Smooth muscle cell (in vitro differentiated cells): ENCODE results near the gene ENGASE. TPM values are rescaled to one million over a fixed set of nuclear protein-coding genes. Genes with fewer than 3 reads are reported as not detected.

Experiments used
- DNase-seq: peaks from one replicate; lab custom pipeline; 2025; ENCODE audit not compliant: unreplicated experiment; lab: John Stamatoyannopoulos, UW
- H2AFZ ChIP-seq: fragments of 200-600 bp; sonication (generic); 2 replicates; pipeline ENCODE4 v1.6.0; 2016; ENCODE audit warnings: antibody characterized with exemption, low read depth, mild to moderate bottlenecking
- H3F3A ChIP-seq: fragments of 200-600 bp; sonication (generic); 2 replicates; pipeline ENCODE4 v1.6.0; 2017; ENCODE audit warnings: antibody characterized with exemption, low read depth
- H3K27ac ChIP-seq: fragments of 200-600 bp; sonication (generic); 2 replicates; pipeline ENCODE4 v1.5.1; 2016; ENCODE audit warnings: low read depth, mild to moderate bottlenecking
- H3K27me3 ChIP-seq: fragments of 200-600 bp; sonication (generic); 2 replicates; pipeline ENCODE4 v1.6.1; 2016; ENCODE audit warnings: low read depth, mild to moderate bottlenecking
- H3K36me3 ChIP-seq: fragments of 200-600 bp; sonication (generic); 2 replicates; pipeline ENCODE4 v1.5.1; 2016; ENCODE audit warnings: low read depth
- H3K4me1 ChIP-seq: fragments of 200-600 bp; sonication (generic); 2 replicates; pipeline ENCODE4 v1.5.1; 2016; ENCODE audit warnings: low read depth
- H3K4me2 ChIP-seq: fragments of 200-600 bp; sonication (generic); 2 replicates; pipeline ENCODE4 v1.6.0; 2016; ENCODE audit warnings: mild to moderate bottlenecking
- H3K4me3 ChIP-seq: fragments of 200-600 bp; sonication (generic); 2 replicates; pipeline ENCODE4 v1.5.1; 2016; ENCODE audit warnings: mild to moderate bottlenecking
- H3K79me2 ChIP-seq: fragments of 200-600 bp; sonication (generic); 2 replicates; pipeline ENCODE4 v1.6.0; 2016; ENCODE audit warnings: low read depth, mild to moderate bottlenecking
- H3K9ac ChIP-seq: fragments of 200-600 bp; sonication (generic); 2 replicates; pipeline ENCODE4 v1.6.0; 2016; ENCODE audit warnings: low read depth
- H3K9me3 ChIP-seq: fragments of 200-600 bp; sonication (generic); replicated peaks from 2 replicates; pipeline ENCODE4 v1.5.1; 2016; ENCODE audit warnings: low read depth
- H4K20me1 ChIP-seq: fragments of 200-600 bp; sonication (generic); 2 replicates; pipeline ENCODE4 v1.6.0; 2016; ENCODE audit warnings: low read depth
- WGBS: methylation state at CpG from one replicate; pipeline ENCODE4 v1.1.7; 2016; ENCODE audit warnings: low lambda C conversion rate; 5-methylcytosine and 5-hydroxymethylcytosine counted together
- polyA plus RNA-seq: library from polyadenylated mRNA; unstranded; fragments of >200 nt; fragmentation: Nextera tagmentation; extraction: Ambion mirVana; gene quantifications from 2 replicates; pipeline ENCODE4 v1.2.1, GENCODE V29; 2016
- total RNA-seq: library from RNA; depleted of rRNA; stranded (reverse); fragments of >200 nt; gene quantifications from 2 replicates; pipeline ENCODE4 v1.2.3, GENCODE V29; 2014
- TF ChIP-seq, protein P1 (sequence below): fragments of 200-600 bp; sonication (generic); IDR thresholded peaks from 2 replicates; pipeline ENCODE4 v1.5.1; 2017; ENCODE audit warnings: borderline replicate concordance, mild to moderate bottlenecking, antibody characterized with exemption; ENCODE audit not compliant: insufficient read depth, poor library complexity, severe bottlenecking

The ENGASE gene
- total and polyA plus RNA-seq, 2 experiments from 2014 or later, result 3.8 to 9.6 TPM

DNA sequence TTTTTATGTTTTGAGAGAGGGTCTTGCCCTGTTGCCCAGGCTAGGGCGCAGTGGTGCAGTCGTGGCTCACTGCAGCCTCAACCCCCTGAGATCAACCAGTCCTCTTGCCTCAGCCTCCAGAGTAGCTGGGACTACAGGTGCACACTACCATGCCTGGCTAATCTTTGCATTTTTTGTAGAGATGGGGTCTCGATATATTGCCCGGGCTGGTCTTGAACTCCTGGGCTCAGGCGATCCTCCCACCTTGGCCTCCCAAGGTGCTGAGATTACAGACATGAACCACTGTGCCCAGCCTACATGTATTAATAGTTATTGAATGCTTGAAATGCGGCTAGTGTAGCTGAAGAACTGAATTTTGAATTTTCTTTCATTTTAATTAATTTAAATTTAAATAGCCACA, 38.4 kb upstream of the ENGASE start:
- H3K4me1 ChIP-seq, result peaks cover 9% of the 10 kb centered on the region
- peak overlapping the region; percentile 57 for H3K4me2 ChIP-seq
- H3K27me3 ChIP-seq, result no peaks in the 10 kb centered on the region
- DNase-seq, result no peak
- TF ChIP-seq, protein P1, sequence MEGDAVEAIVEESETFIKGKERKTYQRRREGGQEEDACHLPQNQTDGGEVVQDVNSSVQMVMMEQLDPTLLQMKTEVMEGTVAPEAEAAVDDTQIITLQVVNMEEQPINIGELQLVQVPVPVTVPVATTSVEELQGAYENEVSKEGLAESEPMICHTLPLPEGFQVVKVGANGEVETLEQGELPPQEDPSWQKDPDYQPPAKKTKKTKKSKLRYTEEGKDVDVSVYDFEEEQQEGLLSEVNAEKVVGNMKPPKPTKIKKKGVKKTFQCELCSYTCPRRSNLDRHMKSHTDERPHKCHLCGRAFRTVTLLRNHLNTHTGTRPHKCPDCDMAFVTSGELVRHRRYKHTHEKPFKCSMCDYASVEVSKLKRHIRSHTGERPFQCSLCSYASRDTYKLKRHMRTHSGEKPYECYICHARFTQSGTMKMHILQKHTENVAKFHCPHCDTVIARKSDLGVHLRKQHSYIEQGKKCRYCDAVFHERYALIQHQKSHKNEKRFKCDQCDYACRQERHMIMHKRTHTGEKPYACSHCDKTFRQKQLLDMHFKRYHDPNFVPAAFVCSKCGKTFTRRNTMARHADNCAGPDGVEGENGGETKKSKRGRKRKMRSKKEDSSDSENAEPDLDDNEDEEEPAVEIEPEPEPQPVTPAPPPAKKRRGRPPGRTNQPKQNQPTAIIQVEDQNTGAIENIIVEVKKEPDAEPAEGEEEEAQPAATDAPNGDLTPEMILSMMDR, result no peak
- H3K36me3 ChIP-seq, result no peaks in the 10 kb centered on the region
- no peak overlapping the region for H2AFZ ChIP-seq
- no peak overlapping the region for H3K9ac ChIP-seq
- no peaks in the 10 kb centered on the region for H4K20me1 ChIP-seq
- no peak overlapping the region for H3K4me3 ChIP-seq
- H3K79me2 ChIP-seq, result no peaks in the 10 kb centered on the region
- peak overlapping the region; percentile 47 for H3K27ac ChIP-seq
- WGBS, result 90% methylated on average over 6 of the region's 6 CpGs
- H3K9me3 ChIP-seq, result no peaks in the 10 kb centered on the region
- no peaks in the 10 kb centered on the region for H3F3A ChIP-seq

DNA sequence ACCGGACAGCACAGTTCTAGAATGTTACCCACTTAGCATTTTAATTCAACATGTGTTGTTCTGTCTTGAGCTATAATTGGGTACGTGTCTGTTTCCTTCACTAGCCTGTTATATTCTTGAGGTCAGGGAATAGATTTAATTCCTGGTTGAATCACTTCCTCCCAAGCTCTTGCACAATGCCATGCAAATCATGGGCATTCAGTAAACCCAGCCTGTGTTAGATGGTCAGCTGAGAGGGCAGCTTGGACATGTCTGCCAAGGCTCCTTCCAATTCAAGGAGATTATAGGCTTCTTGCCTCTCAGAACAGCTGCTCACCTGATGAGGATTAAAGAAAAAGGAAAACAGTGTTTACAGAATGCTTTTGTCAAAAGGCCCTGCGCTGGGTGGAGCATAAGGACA, 38.0 kb upstream of the ENGASE start:
- peak overlapping the region; percentile 47 for H3K27ac ChIP-seq
- TF ChIP-seq, protein P1, result no peak
- 54% methylated on average over 3 of the region's 3 CpGs for WGBS
- peak overlapping the region; percentile 57 for H3K4me2 ChIP-seq
- H3K9me3 ChIP-seq, result no peaks in the 10 kb centered on the region
- no peaks in the 10 kb centered on the region for H4K20me1 ChIP-seq
- DNase-seq, result no peak
- peaks cover 9% of the 10 kb centered on the region for H3K4me1 ChIP-seq
- H3F3A ChIP-seq, result no peaks in the 10 kb centered on the region
- H3K27me3 ChIP-seq, result no peaks in the 10 kb centered on the region
- H3K79me2 ChIP-seq, result no peaks in the 10 kb centered on the region
- no peak overlapping the region for H3K9ac ChIP-seq
- no peaks in the 10 kb centered on the region for H3K36me3 ChIP-seq
- no peak overlapping the region for H3K4me3 ChIP-seq
- H2AFZ ChIP-seq, result no peak overlapping the region

GRCh38 chr17:79038545-79039135, 36.0 kb upstream of the ENGASE start:
- Histone ChIP-seq H2AFZ (no peak overlapping the region), H3K4me1 (peaks cover 9% of the 10 kb centered on the region), H3K4me2 (no peak overlapping the region), H3K9ac (no peak overlapping the region), H4K20me1 (no peaks in the 10 kb centered on the region), H3K79me2 (no peaks in the 10 kb centered on the region), H3F3A (no peaks in the 10 kb centered on the region), H3K27ac (peak overlapping the region; percentile 56), H3K36me3 (no peaks in the 10 kb centered on the region), H3K4me3 (no peak overlapping the region), H3K27me3 (no peaks in the 10 kb centered on the region), H3K9me3 (no peaks in the 10 kb centered on the region)
- no peak for DNase-seq
- TF ChIP-seq, protein P1, result no peak
- WGBS, result 67% methylated on average over 8 of the region's 8 CpGs

GRCh38 chr17:79039171-79039570, 35.5 kb upstream of the ENGASE start:
- no peaks in the 10 kb centered on the region for H3F3A ChIP-seq
- peaks cover 9% of the 10 kb centered on the region for H3K4me1 ChIP-seq
- TF ChIP-seq, protein P1, result no peak
- H2AFZ ChIP-seq, result no peak overlapping the region
- no peaks in the 10 kb centered on the region for H3K79me2 ChIP-seq
- H3K9me3 ChIP-seq, result no peaks in the 10 kb centered on the region
- H3K4me3 ChIP-seq, result no peak overlapping the region
- H3K36me3 ChIP-seq, result no peaks in the 10 kb centered on the region
- H4K20me1 ChIP-seq, result no peaks in the 10 kb centered on the region
- H3K9ac ChIP-seq, result no peak overlapping the region
- peak overlapping the region; percentile 56 for H3K27ac ChIP-seq
- no peak overlapping the region for H3K4me2 ChIP-seq
- WGBS, result 94% methylated on average over 8 of the region's 8 CpGs
- no peak for DNase-seq
- H3K27me3 ChIP-seq, result no peaks in the 10 kb centered on the region
